D341Med (cell line): Measurements from ENCODE around the gene MAN1B1.
"Not testable (repeated sequence)": the region's sequence is repeated elsewhere in the genome, so short reads cannot be mapped to it uniquely, and the experiment has no call there.

ENCODE experiments used
- DNase-seq: peaks from one replicate; pipeline ENCODE4 v3.0.0; 2012; ENCODE audit warnings: low spot score

MAN1B1 gene

GRCh38 chr9:137127301-137128157, 40.7 kb downstream of the MAN1B1 start:
- no peak for DNase-seq

GRCh38 chr9:137128158-137128861, 41.5 kb downstream of the MAN1B1 start:
- peak; percentile 13 for DNase-seq

- DNase-seq = no peak
Observed at GRCh38 chr9:137128862-137129455, 42.2 kb downstream of the MAN1B1 start.

- peak; percentile 96 for DNase-seq
Observed at GRCh38 chr9:137129456-137130175, 42.8 kb downstream of the MAN1B1 start.

- DNase-seq = no peak
Observed at GRCh38 chr9:137130176-137130755, 43.5 kb downstream of the MAN1B1 start.

GRCh38 chr9:137134191-137134590, 47.4 kb downstream of the MAN1B1 start:
- DNase-seq = no peak

GRCh38 chr9:137135154-137135553, 48.4 kb downstream of the MAN1B1 start:
- not testable (repeated sequence) for DNase-seq

GRCh38 chr9:137136261-137136880, 49.6 kb downstream of the MAN1B1 start:
- peak; percentile 37 for DNase-seq

- DNase-seq = peak; percentile 43
Observed at GRCh38 chr9:137136881-137137607, 50.3 kb downstream of the MAN1B1 start.

GRCh38 chr9:137138058-137138721, 51.4 kb downstream of the MAN1B1 start:
- peak; percentile 64 for DNase-seq

- DNase-seq = peak; percentile 58
Observed at GRCh38 chr9:137138722-137139467, 52.1 kb downstream of the MAN1B1 start, which contains the start of gene GRIN1. TSS of gene GRIN1 (plus strand) at chr9:137139154. CDS start at chr9:137139487, 333 bp downstream.

- DNase-seq = peak; percentile 27
Observed at GRCh38 chr9:137139468-137140150, 52.8 kb downstream of the MAN1B1 start.

- peak; percentile 17 for DNase-seq
Observed at GRCh38 chr9:137140151-137141012, 53.6 kb downstream of the MAN1B1 start.

GRCh38 chr9:137141050-137141810, 54.4 kb downstream of the MAN1B1 start:
- peak; percentile 16 for DNase-seq

- peak; percentile 11 for DNase-seq
Observed at GRCh38 chr9:137141976-137142936, 55.5 kb downstream of the MAN1B1 start.

- DNase-seq = no peak
Observed at GRCh38 chr9:137143459-137143858, 56.7 kb downstream of the MAN1B1 start.
